GM23338 (cell line): ENCODE measurements around the gene TMEM125.

ENCODE experiments used
- CTCF ChIP-seq, 2 experiments: fragments of 200-600 bp in 1 of 2; sonication (generic) in 1 of 2; conservative IDR thresholded peaks; 2 replicates each; pipeline versions ENCODE4 v1.5.1 to v1.6.1; 2016 to 2017; ENCODE audit warnings: antibody characterized with exemption in 2 of 2, low read depth in 2 of 2, mild to moderate bottlenecking in 2 of 2, moderate library complexity in 1 of 2
- EZH2 ChIP-seq: fragments of 200-600 bp; sonication (generic); IDR thresholded peaks from one replicate; pipeline ENCODE4 v1.8.0; 2017; ENCODE audit warnings: antibody characterized with exemption, mild to moderate bottlenecking, low read depth; ENCODE audit not compliant: unreplicated experiment
- EZH2phosphoT487 ChIP-seq: fragments of 200-600 bp; sonication (generic); IDR thresholded peaks from one replicate; pipeline ENCODE4 v1.8.1; 2018; ENCODE audit warnings: antibody characterized with exemption; ENCODE audit not compliant: unreplicated experiment
- POLR2AphosphoS5 ChIP-seq: IDR thresholded peaks from 2 replicates; pipeline ENCODE4 v1.6.1; 2016; ENCODE audit warnings: antibody characterized with exemption, low read depth
- REST ChIP-seq: IDR thresholded peaks from one replicate; pipeline ENCODE4 v1.6.1; 2018; ENCODE audit warnings: antibody characterized with exemption; ENCODE audit not compliant: unreplicated experiment

GRCh38 chr1:43292679-43293078 is 22.9 kb downstream of the TMEM125 start:
- TF ChIP-seq CTCF (conservative IDR thresholded peaks at IDR 0.05; ENCODE audit: low read depth in 2 of 2) = no peak
- TF ChIP-seq EZH2phosphoT487 = no peak
- TF ChIP-seq REST = no peak
- no peak for TF ChIP-seq EZH2
- TF ChIP-seq POLR2AphosphoS5 = no peak
